Activated CD4-positive, CD25-positive, alpha-beta regulatory T cell treated with anti-CD3 and anti-CD28 coated beads, Interleukin-2, amount 50 U/mL, for 16 hours (primary cell): ENCODE results near the gene ACE.

ENCODE experiments used
- DNase-seq: peaks from one replicate; pipeline ENCODE4 v3.0.0-alpha.2; 2020; ENCODE audit warnings: low read depth, low spot score

The ACE gene

DNA sequence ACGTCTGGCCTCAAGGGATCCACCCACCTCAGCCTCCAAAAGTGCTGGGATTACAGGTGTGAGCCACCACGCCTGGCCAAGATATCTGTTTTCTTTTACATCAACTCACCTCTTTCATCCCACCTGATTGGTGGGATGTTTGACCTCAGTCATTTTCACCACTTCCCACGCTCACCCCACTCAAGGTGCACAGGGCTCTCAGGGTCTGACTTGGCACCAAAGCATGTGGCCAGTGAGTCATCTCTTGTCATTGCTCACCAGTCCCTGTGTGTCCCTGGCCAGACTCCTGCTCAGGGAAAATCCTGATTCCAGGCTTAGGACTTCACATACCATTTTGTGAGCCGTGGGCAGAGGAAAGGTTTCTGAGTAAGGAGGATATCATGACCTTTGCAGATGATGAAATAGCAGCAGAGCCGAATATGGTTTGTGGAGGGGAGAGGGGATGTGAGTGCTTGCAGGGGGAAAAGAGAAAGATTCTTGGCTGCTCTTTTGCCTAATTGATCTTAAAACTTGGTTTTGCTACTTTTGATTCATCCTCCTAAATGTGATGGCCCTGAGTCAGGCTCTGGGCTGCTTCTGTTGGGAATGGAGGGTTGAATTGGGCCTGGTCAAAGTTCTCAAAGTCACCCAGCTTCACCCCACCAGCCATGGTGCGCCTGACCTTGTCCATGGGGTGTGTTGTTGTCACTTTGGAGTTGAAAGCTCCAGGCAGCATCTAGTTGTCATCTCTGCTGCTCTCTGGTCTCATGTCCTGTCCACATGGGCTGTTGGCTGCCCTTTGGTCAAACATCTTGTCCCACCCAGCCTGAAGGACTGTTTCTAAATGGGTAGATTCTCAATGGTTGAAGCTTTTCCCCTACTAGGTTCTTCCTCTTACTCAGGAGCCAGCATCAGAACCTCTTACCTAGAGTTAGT is 40.3 kb downstream of the ACE start:
- no peak for DNase-seq

DNA sequence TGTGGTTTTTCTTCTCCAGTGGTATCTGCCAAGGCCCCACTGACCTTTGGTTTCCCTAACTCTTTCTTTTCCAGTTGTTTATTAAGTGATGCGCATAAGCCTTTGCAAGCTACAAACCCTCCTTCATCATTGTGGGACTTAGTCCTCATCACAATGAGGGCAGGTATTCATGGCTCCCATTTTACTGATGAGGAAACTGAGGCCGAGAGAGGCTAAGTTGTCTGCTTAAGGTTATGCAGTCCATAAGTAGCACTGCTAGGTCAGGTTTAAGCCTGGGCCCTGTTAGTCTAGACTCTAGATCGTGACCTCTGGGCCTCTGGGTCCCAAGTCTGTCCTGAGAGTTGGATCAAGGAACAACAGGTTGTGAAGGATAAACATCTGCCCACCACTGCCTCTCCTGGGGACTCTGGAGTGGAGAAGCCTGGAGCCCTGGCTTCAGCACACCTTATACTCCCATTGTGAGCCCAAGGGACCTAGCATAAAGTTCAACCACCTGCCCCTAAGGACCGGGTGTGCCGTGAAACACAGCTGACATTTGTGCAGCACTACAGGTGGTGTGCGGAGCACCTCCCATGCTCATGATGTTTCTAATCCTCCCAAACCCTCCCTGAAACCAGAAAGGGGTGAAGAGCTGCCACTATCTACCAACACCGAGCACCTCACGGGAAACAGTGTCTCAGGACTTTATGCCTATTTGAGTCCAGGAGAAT is 41.1 kb downstream of the ACE start:
- DNase-seq, result no peak

DNA sequence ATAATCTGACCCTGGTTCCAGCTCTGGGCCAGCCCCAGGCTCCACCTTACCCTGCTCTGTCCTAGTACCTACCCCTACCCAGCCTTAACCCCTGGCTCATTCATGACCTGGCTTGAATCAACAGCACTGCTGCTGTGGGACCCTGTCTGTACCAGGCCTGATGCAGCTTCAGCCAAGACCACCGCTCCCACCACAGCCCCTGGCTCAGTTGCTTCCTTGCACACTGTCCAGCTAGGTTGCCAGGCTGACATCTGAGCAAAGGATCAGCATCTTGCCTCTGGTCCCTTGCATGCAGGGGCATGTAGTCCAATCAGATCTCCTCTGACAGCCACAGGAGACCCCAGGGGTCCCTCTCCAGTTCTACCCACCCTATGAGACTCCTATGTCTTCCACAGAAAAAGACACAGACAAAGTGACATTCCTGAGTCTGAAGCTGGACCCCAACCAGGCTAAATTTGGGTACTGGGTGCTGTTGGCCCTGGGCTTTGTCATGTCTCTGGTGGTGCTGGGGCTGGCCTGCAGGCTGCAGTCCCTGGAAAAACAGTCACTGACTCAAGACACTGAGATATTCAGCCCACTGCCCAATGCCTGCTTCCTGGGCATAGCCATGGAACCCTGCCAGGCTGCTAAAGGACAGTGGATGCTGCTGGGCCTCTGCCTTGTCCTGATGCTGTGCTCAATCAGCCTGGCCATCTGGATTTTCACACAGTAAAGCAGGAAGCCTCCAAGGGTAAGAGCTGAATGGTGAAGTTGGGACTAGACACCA is 42.4 kb downstream of the ACE start:
- no peak for DNase-seq

GRCh38 chr17:63519972-63520882 is 43.4 kb downstream of the ACE start:
- no peak for DNase-seq

DNA sequence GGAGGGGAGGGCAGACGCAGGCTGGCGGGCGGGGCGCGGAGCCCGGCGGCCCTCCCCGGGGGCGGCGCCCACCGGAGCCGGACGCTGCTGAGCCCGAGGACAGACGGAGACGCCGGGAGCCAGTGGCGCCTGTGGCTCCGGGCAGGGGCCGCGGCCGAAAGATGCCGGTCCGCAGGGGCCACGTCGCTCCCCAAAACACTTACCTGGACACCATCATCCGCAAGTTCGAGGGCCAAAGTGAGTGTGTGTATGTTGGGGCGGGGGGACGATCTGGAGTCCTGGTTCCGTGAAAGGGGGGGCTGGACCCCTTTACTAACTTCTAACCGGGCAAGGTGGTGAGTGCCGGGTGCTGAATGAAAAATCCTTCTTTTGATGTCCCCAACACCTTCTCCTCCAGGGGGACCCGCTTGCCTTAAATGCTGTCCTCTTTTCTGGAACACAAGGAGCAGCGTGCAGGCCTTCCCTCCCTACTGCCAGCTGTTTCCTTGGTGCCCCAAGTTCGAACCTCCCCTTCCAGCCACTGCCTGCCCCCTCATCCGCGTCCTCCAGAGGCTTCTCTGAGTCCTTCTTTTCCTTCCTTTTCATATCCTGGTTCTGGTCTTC is 46.5 kb downstream of the ACE start, which contains the start of gene KCNH6:
TSS of gene KCNH6 (plus strand) at position 106 of the 603 bp plus-strand sequence. CDS start at position 162, 56 bp downstream.
- no peak for DNase-seq

- DNase-seq, result no peak
Observed at GRCh38 chr17:63524051-63524450, 47.2 kb downstream of the ACE start.

- DNase-seq, result no peak
Observed at GRCh38 chr17:63525190-63525946, 48.5 kb downstream of the ACE start.

DNA sequence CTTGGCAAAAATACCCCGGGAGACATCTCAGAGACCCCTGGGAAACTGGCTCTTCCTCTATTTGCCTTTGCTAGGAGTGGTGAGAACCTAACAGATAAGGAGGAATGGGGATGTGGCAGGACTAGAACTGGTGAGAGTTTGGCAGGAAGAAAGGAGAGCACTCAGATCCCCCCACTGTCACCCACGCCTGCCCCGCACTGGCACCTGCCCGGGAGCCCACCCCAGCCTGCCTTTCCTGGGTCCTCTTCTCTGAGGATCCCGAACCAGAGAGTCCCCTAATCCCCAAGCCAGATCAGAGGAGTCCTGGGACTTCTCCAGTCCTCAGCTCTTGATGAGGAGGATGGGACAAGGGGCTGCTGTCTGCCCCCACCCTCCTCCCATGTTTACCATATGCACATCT is 50.0 kb downstream of the ACE start:
- no peak for DNase-seq

DNA sequence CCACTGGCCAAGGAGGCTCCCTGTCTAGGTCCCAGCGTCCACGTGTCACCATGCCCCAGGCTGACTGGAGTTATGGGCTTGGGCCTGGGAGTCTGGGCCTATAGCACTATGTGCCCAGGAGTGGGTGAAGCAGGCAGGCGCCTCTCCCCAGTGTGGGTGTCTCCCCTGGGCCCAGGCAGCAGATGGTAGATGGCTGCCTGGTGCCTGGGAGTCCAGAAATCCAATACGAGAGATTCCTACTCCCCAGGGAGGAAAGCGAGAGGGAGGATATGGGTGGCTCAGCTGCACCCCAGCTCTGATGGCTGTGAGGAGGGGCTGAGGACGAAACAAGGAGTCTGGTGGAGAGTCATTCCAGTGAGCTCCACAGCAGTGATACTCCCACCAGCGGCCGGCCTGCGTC is 51.3 kb downstream of the ACE start:
- no peak for DNase-seq

DNA sequence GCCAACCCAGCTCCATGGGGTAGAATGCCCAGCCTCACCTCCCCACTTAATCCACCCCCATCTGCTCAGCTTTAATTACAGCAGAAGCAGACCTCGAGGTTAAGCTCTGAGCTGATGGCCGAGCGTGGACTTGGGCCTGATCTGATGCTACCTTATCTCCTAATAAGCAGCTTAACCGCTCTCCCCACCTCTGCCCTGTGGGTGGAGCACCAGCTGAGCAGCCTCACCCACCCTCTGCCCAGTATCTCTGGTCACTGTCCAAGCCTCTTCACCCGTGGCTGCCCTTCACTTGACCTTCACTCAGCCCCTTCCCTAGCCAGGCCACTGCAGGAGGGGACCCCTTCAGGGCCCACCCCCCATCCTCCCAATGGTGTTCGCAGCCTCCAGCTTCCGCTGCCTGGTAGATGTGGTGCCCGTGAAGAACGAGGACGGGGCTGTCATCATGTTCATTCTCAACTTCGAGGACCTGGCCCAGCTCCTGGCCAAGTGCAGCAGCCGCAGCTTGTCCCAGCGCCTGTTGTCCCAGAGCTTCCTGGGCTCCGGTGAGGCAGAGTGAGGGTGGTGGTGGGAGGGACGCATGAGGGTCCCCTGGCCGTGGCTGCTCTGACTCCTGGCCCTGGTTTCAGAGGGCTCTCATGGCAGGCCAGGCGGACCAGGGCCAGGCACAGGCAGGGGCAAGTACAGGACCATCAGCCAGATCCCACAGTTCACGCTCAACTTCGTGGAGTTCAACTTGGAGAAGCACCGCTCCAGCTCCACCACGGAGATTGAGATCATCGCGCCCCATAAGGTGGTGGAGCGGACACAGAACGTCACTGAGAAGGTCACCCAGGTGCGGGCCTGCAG is 53.1 kb downstream of the ACE start:
- no peak for DNase-seq

DNA sequence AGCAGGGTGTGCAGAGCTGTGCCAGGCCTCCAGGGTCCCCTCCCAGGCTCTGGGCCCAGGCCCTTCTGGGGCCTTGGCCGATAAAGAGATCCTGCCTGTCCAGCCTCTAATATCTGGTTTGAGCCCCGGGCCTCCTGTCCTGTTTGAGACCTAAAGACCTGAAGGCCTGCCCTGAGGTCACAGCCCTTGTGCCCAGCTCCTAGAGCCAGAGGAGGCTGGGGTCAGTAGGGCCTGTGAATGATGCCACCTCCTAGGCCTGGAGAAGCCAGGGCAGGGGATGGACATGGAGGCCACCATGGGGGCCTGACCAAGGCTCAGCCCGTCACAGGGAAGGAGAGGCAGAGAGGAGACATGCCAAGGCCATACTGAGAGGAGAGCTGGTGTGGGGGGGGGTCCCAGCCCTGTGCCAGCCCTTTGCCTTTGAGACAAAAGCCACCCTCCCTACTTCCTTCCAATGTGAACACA is 53.7 kb downstream of the ACE start:
- DNase-seq, result no peak

- DNase-seq, result no peak
Observed at GRCh38 chr17:63531022-63531965, 54.4 kb downstream of the ACE start.

GRCh38 chr17:63533433-63534077 is 56.7 kb downstream of the ACE start:
- DNase-seq, result no peak

DNA sequence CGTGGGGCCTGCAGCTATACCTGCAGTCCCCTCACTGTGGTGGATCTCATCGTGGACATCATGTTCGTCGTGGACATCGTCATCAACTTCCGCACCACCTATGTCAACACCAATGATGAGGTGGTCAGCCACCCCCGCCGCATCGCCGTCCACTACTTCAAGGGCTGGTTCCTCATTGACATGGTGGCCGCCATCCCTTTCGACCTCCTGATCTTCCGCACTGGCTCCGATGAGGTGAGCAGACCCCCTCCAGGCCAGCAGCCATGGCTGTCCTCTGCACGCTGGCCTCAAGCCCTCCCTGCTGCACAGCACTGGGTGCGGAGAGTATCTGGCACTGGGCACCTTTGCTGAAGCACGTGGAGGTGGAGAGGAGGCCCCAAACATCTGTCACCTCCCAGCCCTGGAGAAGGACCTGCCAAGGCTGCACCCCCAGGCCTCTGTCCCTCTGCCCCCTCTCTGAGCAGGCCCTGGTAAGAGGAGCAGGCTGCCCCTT is 57.3 kb downstream of the ACE start:
- no peak for DNase-seq

DNA sequence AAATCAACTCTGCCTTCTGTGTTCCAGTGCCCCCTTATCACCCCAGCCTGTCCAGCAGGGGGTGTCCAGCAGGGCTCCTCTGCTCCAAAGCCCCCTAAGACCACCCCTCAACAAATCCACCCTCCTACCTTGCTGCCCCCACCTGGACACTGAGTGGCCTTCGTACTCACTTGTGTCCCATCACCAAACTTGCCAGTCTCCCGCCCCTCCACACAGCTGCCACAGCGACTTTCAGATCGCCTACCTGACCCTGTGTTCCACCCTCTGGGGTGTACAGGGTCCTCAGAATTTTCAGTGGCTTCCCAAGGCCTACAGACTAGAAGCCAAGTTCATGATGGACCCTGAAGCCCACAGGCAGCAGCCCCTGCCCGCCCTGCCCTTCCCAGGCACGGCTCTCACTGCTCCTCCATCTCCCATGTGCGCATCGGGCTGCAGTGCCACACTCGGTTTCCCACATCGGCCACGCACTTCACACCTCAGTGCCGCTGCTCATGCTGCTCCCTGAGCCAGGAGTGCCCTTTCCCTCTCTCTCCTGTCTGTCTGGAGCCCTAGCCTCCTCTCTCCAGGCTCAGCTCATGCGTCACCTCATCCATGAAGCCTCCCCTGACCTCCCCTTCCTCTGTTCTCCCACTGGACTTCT is 58.1 kb downstream of the ACE start:
- DNase-seq, result no peak

DNA sequence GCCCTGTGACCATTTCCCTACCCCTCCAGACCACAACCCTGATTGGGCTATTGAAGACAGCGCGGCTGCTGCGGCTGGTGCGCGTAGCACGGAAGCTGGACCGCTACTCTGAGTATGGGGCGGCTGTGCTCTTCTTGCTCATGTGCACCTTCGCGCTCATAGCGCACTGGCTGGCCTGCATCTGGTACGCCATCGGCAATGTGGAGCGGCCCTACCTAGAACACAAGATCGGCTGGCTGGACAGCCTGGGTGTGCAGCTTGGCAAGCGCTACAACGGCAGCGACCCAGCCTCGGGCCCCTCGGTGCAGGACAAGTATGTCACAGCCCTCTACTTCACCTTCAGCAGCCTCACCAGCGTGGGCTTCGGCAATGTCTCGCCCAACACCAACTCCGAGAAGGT is 58.8 kb downstream of the ACE start:
- no peak for DNase-seq

- DNase-seq, result no peak
Observed at GRCh38 chr17:63537001-63537400, 60.1 kb downstream of the ACE start.
